HG03135 (cell line): Measurements from ENCODE around the gene ANKRD33.

Experiments used
- ATAC-seq: cut with Tn5 transposase; IDR thresholded peaks from one replicate; pipeline ENCODE4 v1.9.1; 2021; ENCODE audit warnings: mild to moderate bottlenecking, moderate library complexity; ENCODE audit not compliant: unreplicated experiment

The ANKRD33 gene

DNA sequence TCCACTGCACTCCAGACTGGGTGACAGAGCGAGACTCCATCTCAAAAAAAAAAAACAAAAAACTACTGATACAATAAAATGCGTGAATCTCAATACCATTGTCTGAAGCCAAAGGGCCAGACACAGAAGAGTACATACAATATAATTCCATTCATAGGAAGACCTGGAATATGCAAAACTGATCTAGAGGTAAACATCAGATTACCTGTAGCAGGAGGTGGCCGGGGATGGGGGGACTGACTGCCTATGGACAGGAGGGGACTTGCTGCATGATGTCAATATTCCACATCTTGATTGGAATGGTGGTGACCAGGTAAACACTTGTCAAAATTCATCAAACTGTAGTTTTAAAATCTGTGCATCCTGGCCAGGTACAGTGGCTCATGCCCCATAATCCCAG, 26.9 kb upstream of the ANKRD33 start:
- no peak for ATAC-seq

DNA sequence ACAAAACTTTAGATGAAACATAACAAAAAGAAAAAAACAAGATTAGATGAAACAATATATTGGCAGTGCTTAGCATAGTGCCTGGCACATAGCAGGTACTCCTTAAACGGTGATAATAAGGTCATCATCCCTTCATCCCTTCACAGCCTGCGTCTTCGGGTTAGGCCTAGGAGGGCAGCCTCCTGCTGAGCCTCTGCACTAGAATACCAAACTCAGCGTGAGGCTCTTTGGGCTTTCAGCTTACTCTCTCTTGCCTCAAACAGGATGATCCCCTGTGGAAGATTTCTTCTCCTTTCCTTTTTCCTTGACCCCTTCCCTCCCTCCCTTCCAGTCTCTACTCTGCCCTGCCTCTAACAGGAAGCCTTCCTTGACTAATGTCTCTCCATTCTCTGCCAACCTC, 25.0 kb upstream of the ANKRD33 start:
- no peak for ATAC-seq

DNA sequence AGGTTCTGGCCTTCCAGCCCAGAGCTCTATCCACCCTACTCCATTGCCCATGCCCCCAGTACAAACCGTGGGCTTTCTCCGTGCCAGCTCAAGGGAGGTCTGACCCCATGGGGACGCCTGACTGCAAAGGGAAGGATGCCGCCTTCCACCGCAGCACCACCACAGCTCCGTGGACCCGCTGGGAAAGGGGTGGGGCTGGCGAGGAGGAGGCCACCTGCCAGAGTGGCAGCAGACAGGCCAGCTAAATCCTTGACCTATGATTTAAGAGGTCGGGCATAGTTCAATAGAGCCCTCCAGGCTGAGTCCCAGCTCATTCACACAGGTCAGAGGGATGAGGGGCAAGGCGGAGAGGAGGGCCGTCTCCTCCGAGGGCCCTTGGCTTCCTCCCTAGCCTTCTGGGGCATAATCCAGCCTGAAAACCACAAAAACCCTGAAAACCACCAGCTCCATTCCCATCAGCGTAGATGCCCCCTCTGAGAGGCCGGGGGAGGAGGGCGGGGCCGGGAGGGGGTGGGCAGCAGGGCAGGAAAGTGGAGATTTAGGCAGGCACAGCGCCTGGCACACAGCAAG, 24.5 kb upstream of the ANKRD33 start:
- ATAC-seq, result no peak

DNA sequence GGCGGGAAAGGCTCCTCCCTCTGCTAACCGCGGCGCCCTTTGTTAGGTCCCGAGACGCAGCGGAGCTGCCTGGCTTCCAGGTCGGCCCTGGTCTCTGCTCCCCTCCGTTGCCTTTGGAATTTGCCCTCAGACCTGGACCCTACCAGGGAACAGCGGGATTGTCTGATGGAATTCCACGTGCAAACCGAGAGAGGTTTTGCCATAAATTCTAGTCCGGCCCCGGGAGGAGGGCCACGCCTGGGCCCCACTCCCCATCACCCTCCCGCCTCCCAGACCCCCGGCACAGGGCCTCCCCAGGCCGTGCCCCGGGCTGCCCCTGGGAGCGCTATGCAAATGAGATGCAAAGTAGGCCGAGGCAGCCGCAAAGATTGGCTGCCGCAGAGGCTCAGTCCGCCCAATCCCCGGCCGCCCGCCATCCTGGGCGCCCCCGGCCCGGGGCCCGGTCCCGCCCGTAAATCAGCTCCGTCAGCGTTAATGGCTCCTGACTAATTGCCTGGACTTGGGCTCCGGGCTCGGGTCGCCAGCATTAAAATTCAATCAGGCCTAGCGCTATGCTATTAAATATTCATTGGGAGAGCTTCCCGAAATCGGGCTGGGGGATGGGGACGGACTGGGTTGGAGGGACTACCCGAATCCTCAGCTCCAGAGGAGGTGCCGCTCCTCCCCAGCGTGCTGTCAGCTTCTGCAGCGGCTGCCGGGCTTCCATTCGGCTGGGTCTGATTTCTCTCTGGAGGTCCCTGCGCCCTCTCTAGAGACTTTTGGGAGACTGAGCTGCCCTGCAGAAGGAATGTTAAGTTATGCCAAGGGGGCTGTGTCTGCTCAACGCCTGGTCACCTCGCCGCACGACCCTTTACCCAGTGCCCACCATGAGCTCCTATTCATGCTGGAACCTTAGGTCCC, 23.7 kb upstream of the ANKRD33 start:
- no peak for ATAC-seq

DNA sequence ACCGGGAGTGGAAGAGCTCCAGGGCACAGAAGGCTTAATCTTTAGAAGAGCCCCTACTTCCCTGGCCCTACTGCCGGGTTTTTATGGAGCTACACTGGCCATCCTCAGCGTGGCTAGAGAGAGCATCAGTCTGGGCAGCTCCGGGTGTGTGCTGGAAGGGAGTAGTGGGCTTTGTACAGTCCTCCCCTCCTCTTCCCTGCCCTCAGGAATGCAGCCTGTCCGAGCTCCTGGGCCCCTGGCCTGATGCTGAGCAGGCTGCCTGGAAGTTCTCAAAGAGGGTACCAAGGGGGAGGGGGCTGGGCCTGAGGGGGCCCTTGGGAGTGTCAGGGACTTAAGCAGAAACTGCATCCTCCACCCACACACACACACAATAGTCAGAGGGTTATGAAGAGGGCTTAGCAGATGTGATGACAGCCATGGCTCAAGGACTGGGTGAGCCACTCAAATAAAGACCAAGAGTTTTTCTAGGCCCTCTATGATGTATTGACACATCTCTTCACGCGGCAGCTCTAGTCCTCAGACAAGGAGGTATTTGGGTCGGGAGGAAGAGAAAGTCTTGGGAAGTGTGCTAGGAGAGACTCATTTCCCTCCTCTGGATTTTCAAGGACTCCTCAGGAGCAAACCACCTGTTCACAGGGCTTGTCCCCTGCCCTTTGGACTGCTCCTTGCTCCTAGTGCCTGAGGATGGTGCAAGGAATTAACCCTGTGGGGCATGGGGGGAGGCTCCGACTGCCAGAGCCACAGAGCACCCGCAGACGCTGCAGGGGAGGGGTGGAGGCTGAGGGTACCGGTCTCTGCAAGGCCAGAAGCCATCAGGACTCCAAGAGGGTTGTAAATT, 22.9 kb upstream of the ANKRD33 start:
- no peak for ATAC-seq

DNA sequence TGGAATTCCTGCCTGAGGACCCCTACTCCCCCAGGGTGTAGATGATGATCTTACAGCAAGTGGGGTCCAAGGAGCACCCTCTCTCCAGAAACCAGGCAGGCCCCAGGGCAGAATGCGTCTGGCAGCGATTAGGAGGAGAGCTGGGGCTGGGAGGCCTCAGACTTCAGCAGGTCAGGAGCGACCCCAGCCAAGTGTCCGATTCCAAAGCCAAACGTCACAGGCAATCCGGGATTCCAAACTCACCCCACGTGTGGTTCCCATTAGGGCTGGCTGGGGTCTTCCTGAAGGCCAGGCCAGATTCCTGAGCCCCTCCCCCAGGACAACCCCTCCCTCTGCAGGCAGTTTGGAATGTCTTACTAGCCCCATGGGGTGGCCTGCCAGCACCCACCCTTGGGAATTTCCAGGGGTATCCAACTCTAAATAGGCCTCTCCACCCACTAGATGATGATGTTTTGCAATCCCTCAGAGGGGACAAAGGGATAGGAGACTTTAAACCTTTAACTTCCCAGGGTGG, 22.1 kb upstream of the ANKRD33 start:
- ATAC-seq, result no peak

DNA sequence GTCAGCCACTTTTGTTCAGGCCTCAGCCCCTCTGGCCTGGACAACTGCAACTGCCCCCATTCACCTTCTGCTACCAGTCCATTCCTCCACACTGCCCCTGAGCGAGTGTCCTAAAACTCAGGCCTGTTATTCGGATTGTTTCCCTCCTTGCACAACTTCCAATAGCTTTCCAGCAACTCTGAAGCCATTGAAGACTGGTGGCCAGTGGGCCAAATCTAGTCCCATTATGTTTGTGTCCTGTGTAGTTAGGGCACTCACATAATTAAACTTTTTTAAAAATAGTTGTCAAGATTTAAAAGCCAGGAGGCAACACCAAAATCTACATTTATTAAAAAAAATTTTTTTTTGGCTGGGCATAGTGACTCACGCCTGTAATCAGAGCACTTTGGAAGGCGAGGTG, 21.6 kb upstream of the ANKRD33 start:
- no peak for ATAC-seq

DNA sequence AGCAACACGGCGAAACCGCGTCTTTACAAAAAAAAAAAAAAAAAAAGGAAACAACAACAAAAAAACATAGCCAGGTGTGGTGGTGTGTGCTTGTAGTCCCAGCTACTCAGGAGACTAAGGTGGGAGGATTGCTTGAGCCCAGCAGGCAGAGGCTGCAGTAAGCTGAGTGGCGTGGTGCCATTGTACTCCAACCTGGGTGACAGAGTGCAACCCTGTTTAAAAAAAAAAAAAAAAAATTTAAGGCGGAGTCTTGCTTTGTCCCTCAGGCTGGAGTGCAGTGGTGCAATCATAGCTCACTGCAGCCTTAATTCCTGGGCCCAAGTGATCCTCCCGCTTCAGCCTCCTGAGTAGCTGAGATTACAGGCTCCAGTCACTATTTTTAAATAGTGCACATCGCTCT, 21.1 kb upstream of the ANKRD33 start:
- no peak for ATAC-seq

GRCh38 chr12:51867371-51867770, 20.5 kb upstream of the ANKRD33 start:
- no peak for ATAC-seq

GRCh38 chr12:51867796-51868428, 20.0 kb upstream of the ANKRD33 start:
- ATAC-seq, result no peak

DNA sequence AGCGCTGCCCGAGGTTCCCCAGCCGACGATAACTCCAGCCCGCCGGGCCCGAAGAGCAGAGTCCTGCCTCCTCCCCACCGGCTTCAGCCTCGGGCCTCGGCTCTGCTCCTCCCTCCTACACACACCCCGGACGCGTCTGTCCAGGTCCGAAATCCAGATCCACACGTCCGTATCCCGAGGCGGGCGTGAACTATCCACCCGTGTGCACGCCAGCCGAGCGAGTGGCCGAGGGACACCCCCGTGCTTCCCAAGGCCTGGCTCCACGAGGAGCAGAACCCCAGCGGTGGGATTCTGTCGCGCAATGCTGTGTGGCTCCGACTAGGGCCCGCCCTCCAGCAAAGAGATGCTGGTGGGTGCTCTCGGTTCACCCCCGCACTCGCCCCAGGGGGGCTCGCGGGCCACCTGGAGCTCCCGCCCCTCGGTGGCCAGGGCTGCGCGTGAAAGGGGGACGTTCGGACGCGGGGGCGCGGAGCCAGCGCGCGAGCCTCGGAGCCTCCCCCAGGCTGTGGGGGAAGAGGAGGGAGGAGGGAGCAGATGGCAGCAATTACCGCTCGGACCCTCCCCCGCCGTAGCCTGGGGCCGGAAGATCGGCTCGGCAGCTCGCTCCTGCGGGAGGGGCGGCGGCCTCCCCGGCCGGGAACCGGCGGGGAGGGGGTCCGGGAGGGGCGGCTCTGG, 18.9 kb upstream of the ANKRD33 start:
- ATAC-seq, result no peak

GRCh38 chr12:51869496-51869865, 18.4 kb upstream of the ANKRD33 start:
- no peak for ATAC-seq

DNA sequence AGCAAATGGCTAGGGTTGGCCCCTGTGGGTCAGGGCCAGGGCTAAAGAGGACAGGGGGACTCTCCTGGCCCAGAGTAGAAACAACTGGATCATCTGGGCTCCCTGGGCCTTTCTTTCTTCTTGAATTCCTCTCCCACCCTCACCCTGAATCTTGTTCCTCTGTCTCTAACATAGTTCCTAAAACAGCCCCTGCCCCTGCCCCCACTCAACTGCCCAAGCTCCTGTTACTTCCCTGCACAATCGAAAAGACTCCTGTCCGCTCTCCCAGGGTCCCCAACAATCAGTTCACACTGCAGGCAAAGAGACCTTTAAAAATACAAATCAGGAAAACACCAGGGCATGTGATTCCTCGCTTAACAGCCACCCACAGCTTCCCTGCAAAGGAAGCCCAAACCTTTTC, 18.0 kb upstream of the ANKRD33 start:
- ATAC-seq, result no peak

GRCh38 chr12:51870504-51870903, 17.4 kb upstream of the ANKRD33 start:
- no peak for ATAC-seq

DNA sequence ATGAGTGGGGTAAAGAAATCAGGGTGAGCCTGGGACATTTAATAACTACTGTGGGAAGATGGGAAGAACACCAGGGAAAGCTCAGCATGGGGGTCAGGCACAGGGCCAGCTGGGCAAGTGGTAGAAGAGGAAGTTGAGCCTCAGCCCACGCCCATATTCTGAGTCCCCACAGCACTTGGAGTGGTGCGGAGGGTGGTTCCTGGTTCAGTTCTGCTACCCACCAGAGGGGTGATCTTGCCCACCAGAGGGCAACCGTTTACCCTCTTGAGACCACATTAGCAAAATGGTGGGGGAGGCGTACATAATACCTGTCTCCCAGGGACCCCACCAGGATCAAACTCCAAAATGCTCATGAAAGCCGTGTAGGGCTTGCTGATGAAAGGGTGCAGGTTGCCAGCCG, 16.8 kb upstream of the ANKRD33 start:
- ATAC-seq, result no peak

- no peak for ATAC-seq
Measured at GRCh38 chr12:51871918-51872688, 15.8 kb upstream of the ANKRD33 start.

DNA sequence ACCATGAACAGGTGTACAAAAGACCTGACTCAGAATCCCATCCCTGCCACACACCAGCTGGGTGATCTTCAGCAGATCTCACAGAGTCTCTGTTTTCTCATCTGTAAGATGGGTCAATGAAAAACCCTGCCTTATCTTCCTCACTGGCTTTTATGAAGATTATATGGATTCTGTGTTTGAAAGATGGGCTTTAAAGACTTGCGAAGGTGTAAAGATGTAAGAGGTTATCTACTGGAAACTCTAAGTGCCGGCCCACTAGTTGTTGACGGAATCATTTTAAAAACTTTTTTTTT, 15.3 kb upstream of the ANKRD33 start:
- no peak for ATAC-seq

DNA sequence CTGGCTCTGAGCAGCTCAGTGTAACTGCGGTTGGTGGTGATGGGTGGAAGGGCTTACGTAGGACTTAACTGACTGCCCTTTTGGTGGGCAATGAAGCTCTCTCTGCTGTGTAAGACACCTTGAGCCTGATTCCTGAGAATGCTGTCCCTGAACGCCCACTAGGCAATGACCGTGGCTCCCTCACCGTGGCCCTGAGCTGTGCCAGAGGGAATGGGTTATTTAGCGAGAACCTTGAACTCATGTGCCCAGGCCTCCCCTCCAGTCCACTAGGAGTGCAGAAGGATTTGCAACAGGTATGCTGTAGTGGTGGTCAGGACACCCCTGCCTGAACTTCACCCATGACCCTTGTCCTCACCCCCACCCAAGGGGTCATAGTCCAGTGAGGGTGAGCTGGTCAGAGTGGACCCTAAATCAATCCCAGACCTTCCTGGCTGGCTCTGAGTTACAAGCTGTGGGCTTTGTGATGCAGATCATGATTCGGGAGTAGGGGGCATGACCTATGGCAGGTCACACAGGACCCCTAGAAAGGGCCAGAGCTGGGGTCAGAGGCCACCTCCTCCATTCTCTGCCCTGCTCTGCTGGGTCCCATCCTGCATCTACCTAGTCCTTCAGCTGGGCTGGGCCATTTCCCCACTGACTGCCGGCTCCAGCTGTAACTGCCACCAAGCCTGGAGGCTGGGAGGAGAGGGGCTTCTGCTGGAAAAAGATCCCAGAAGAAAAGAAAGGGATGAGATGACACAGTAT, 14.5 kb upstream of the ANKRD33 start:
- no peak for ATAC-seq

DNA sequence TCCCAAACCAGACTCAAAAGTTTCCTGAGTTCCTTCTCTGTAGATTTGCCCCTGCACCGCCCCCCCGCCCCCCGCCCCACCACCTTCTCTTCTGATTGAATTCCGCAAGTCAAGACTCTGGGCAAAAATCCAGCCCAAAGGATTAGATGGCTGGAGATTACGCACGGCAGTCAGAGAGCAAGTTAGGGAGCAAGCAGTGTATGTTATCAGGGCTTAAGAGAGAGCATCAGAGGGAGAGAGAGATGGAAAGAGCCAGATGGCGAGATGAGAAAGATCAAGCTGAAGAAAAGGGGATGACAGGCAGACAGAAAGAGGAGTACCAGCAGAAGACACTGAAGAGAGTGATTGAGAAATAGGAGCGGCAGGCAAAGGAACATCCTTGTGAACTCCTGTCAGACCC, 13.9 kb upstream of the ANKRD33 start:
- no peak for ATAC-seq
